Body of pancreas (tissue), 4 donors: ENCODE results near the gene TFDP1.
"Not testable (repeated sequence)": the region's sequence is repeated elsewhere in the genome, so short reads cannot be mapped to it uniquely, and the experiment has no call there.

Source experiments
- POLR2A ChIP-seq, 3 donors: fragments of 450-650 bp; IDR thresholded peaks; one replicate each; pipeline ENCODE4 v1.6.1; 2016; ENCODE audit warnings: antibody characterized with exemption in 3 of 3, mild to moderate bottlenecking in 2 of 3
- TF ChIP-seq, protein P1 (sequence below), 7 experiments: fragments of 450-650 bp in 4 of 7; fragments of 200-600 bp in 3 of 7; sonication (generic) in 3 of 7; IDR thresholded peaks; one replicate each; pipeline ENCODE4 v1.5.1; 2016 to 2019; ENCODE audit warnings: antibody characterized with exemption in 7 of 7

- TF ChIP-seq POLR2A (IDR thresholded peaks at IDR 0.05) = not testable (repeated sequence)
- TF ChIP-seq, protein P1, sequence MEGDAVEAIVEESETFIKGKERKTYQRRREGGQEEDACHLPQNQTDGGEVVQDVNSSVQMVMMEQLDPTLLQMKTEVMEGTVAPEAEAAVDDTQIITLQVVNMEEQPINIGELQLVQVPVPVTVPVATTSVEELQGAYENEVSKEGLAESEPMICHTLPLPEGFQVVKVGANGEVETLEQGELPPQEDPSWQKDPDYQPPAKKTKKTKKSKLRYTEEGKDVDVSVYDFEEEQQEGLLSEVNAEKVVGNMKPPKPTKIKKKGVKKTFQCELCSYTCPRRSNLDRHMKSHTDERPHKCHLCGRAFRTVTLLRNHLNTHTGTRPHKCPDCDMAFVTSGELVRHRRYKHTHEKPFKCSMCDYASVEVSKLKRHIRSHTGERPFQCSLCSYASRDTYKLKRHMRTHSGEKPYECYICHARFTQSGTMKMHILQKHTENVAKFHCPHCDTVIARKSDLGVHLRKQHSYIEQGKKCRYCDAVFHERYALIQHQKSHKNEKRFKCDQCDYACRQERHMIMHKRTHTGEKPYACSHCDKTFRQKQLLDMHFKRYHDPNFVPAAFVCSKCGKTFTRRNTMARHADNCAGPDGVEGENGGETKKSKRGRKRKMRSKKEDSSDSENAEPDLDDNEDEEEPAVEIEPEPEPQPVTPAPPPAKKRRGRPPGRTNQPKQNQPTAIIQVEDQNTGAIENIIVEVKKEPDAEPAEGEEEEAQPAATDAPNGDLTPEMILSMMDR (IDR thresholded peaks at IDR 0.05) = not testable (repeated sequence)
These were observed 40.2 kb downstream of the TFDP1 start for GRCh38 chr13:113624640-113625304.
